SK-N-DZ (cell line): ENCODE results near the gene OR5M3. TPM values are rescaled to one million over a fixed set of nuclear protein-coding genes. Genes with fewer than 3 reads are reported as not detected.

Experiments used
- DNase-seq: peaks from one replicate; pipeline ENCODE4 v3.0.0-alpha.2; 2015; ENCODE audit warnings: low spot score
- polyA plus RNA-seq, 2 experiments: library from polyadenylated mRNA; depleted of rRNA; stranded (reverse); fragments of >200 nt; gene quantifications; 2 replicates each; pipeline ENCODE4 v1.2.3, GENCODE V29; 2014

OR5M3 gene
- polyA plus RNA-seq (2014; cell fraction: cytosol; rRNA removed) = not detected in 2 replicates
- polyA plus RNA-seq (2014; cell fraction: nucleus; rRNA removed) = not detected in 2 replicates

DNA sequence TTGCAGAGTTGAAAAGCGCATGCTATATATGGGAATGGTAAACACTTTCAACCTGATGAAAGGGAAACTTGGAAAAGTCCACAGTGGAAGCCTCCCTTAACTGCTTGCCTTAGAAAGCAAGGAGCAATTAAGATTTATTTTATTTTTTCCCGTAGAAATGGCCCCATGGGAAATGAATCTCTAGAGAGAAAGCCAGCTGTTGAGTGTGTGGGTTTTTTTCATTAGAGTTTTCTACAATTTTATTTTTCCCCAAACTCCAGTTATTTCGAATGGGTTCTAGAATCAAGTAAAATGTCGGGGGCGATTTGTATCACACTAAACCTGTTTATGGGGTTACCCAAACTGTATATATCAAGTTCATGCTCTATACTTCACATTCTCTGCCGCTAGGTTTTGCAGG, at the start of gene OR5M3:
TSS of gene OR5M3 (minus strand) at position 101 of the 400 bp plus-strand sequence. CDS start 2,855 bp downstream, outside the sequence.
- DNase-seq = no peak

DNA sequence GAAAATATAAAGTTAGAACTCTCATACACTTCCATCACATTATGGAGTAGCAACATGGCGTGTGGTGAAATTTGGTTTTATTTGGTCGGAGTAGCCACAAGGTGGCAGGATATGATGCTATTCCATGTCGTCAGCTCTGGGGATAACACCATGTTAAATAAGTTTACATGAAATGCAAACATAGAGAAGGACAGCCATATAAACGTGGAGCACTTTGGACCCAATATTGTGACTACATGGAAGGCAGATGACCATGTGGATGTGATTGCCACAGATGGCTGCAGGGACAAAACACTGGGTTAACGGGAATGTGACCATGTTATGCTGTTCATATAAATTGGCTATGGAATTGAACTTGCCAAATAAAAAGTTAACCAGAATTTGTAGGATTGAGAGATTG, 48.9 kb upstream of the OR5M3 start:
- DNase-seq = no peak

DNA sequence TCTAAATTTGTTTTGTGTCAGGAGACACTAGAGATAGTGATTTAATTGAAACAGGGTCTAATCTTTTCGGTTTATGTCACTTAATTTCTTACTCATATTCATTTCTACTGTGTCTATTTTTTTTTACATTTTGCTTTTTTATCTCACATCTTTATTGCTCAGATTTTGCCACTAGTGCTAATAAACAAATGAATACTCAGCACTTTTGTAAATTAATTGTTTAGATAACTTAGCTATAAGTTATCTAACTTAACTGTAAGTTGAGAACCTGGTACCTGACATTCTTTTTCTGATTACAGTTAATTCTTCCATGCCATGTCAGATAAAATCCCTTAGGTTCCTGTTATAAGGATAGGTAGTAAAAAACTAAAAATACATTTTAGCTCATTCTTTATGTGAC, 40.1 kb upstream of the OR5M3 start:
- no peak for DNase-seq

DNA sequence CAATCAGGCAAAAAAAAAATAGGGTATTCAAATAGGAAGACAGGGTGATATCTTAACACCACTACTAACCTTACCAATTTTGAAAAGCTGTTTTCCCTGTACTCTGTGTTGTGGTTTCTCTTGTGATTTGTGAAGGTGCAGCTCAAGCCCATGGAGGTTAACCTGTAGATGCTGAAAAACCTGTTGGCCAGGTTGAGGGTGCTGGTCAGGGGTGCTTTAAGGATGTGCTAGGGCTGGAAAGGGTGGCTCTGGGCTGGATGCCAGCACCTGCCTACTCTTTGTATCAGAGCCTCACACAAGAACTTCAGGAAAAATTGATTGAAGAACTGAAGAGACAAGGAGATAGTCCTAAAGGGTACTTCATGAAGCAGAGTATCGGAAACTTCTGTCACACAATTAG, 36.3 kb upstream of the OR5M3 start:
- DNase-seq = no peak

DNA sequence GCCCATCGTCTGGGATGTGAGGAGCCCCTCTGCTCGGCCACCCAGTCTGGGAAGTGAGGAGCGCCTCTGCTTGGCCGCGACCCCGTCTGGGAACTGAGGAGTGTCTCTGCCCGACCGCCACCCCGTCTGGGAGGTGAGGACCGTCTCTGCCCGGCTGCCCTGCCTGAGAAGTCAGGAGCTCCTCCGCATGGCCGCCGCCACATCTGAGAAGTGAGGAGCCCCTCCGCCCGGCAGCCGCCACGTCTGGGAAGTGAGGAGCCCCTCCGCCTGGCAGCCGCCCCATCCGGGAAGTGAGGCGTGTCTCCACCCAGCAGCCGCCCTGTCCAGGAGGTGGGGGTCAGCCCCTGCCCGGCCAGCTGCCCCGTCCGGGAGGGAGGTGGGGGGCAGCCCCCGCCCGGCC, 23.9 kb upstream of the OR5M3 start:
- DNase-seq = no peak

DNA sequence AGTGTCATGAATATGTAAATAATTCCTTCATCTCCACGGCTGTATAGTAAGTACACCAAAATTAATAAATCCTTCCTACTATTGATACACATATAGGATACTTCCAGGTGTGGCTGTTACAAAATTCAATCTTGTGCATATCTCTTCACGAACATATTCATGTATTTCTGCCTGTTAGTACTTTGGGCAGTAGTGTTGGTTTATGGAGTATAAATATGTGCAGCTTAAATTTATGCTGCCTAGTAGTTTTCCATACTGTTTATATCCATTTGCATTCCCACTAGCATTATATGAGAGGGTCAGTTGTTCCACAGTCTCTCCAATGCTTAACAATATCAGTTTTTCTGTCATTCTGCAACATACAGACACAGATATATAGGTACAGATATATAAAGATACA, 22.0 kb upstream of the OR5M3 start:
- no peak for DNase-seq

DNA sequence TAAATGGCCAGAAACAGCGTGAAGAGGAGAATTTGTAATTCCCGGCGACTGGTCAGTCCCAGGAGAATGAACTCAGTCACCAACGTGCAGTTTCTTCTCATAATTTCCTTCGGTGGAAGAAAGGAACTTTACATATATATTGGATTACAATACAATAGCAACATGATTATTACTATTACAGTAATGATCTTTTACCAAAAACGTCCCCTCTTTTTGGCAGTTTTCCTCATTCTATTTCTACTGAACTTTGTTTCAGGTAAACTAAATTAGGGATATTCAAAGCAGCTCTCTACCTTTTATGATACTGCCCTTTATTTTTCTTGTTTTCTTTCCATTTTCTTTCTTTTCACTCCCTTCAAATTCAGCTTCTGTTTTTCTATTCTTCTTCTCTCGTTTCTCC, 18.1 kb upstream of the OR5M3 start, which contains the start of gene OR5M8:
TSS of gene OR5M8 (minus strand) at position 101 of the 400 bp plus-strand sequence. CDS start at position 101, 0 bp downstream.
- no peak for DNase-seq

DNA sequence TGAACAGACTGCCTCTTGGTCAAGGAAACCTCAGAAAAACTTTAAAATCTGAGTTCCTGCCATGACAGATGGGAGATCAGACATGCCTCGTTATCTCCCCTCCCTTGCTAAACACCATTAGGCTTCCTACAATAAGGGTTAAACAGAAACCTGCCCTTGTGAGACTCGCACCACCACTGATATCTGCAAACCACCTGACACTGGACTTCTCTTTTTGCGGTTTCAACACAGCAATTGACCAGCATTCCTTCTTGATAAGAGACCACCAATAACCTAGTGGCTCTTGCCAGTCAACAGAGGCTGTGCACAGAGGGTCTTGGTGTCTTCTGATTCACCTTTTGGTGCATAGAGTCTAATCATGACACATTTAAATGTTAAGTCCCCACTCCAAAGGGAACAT, 13.6 kb upstream of the OR5M3 start:
- no peak for DNase-seq

DNA sequence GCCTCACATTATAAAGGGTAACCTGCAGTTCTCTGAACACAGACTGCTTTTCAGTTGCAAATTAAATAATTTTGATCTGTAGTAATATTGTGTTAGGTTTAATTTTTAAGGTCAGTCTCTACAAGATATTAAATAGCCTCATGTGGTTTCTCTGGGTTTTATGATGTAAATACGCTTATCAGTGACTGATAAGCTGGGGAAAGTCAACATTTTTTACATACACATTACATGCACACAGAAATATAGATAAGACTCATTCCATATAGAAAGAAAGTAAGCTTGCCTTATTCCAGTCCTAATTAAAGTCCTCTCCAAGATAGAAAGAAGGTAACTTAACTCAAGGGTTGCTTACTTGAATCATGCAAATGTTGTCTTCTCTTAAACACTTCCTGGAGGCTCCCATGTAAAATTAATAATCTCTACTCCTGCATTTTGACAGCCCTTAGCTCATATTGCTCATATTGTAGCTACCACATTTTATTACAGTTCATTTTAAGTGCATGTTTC, 1.6 kb upstream of the OR5M3 start:
- DNase-seq = no peak

DNA sequence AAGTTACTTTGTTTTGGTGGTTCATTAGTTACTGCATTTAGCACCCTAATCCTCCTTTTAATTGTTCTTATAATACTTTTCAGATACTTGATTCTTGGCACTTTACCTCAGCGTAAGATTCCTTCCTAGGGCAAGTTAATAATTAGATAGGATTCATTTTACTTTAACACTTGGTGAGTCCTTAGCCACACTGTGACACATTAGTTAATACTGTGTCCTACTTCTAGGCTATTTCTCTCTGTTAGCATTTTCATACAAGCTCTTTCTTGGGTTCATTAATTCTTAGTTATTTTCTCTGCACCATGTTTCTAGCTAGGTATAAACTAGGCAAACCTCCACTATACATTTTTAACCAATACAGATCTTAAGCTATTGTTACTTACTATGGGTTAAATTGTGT, 16.1 kb downstream of the OR5M3 start:
- DNase-seq = no peak

DNA sequence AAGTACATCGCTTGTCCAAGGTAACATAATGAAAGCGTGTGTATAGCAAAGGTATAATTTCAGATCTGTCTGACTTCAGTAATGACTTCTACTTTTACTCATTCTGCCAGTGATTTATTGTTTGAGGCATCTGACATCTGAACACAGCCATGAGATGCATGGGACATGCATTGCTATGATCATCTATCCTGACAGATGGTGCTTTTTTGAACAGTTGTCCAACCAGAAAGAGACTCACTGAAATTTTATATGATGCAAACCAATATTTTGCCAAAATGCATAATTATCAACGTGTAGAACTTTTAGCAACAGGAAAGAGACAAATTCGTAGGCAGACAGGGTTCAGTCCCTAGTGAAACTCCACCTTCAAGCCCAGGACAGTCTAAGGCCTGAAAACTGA, 19.6 kb downstream of the OR5M3 start:
- DNase-seq = no peak
